ENCODE data around the gene NCAM2. TPM values are rescaled to one million over a fixed set of nuclear protein-coding genes. Genes with fewer than 3 reads are reported as not detected.

The NCAM2 gene
- total RNA-seq, 1 donor from 2014 or later = 7.2 TPM

- no peak for DNase-seq (ENCODE audit: low spot score in 2 of 2)
- no peaks in the 10 kb centered on the region for H3K4me1 ChIP-seq
- H3K27ac ChIP-seq = no peak overlapping the region
- H3K36me3 ChIP-seq = no peaks in the 10 kb centered on the region
- H3K9me3 ChIP-seq = no peaks in the 10 kb centered on the region
- no peaks in the 10 kb centered on the region for H3K27me3 ChIP-seq
- no peak overlapping the region for H3K4me3 ChIP-seq
- TF ChIP-seq CTCF (IDR thresholded peaks at IDR 0.05) = no peak
- intact Hi-C loops (cut with DNase I) = no loop called here
These were observed 5.5 kb downstream of the NCAM2 start for GRCh38 chr21:21003701-21004100.

DNA sequence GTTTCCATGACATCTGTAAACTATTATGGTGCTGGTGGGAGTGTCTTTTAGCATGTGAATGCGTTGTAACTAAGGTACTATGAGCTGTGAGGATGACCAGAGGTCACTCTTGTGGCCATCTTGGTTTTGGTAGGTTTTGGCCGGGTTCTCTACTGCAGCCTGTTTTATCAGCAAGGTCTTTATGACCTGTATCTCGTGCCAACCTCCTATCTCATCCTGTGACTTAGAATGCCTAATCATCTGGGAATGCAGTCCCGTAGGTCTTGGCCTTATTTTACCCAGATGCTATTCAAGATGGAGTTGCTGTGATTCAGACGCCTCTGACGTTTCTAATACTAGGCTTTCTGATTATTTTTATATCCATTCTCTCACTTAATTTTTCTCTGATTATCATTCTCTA is 9.4 kb downstream of the NCAM2 start:
- Histone ChIP-seq H3K27me3 (no peaks in the 10 kb centered on the region), H3K4me1 (no peaks in the 10 kb centered on the region), H3K36me3 (no peaks in the 10 kb centered on the region), H3K27ac (no peak overlapping the region), H3K4me3 (no peak overlapping the region), H3K9me3 (no peaks in the 10 kb centered on the region)
- no peak for TF ChIP-seq CTCF (IDR thresholded peaks at IDR 0.05)
- intact Hi-C loops (cut with DNase I) = no loop called here
- DNase-seq (ENCODE audit: low spot score in 2 of 2) = no peak

DNA sequence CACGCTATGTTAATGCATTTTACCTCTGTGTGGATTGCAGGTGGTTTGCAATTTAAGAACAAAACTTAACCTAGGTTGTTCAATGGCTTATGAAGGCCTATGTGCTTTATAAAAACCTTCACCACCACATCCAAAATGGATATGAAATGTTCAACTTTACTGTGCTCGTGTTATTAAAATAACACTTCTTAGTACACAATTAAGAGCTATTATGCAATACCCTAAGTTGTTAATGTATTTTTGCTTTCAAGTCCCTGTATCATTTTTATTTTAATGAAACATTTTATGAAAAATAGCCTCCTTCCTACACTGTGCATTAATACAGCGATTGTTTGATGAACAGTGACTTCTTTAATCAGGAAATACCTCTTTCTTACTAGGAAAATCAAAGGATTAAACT is 12.0 kb downstream of the NCAM2 start:
- TF ChIP-seq CTCF (IDR thresholded peaks at IDR 0.05) = no peak
- H3K4me3 ChIP-seq = no peak overlapping the region
- H3K27me3 ChIP-seq = no peaks in the 10 kb centered on the region
- H3K9me3 ChIP-seq = no peaks in the 10 kb centered on the region
- no peaks in the 10 kb centered on the region for H3K36me3 ChIP-seq
- intact Hi-C loops (cut with DNase I) = no loop called here
- H3K4me1 ChIP-seq = no peaks in the 10 kb centered on the region
- no peak overlapping the region for H3K27ac ChIP-seq
- DNase-seq (ENCODE audit: low spot score in 2 of 2) = no peak

DNA sequence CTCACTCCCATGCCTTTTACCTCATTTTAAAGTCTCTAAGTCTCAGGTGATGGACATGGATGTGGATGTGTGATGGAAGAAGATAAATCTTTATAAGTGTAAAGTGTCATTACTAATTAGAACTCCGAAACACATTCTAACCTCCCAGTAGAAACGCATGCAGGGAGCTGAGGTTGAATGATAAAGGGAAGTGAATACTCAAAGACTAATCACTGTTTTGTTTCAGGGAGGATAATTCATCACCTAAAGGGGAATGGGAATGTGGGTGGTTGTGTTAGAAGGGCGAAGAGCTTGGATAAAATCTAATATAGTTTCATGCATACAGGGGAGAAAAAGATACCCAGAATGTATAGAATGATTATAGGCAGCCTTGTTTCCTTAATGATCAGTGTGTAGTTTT is 12.5 kb downstream of the NCAM2 start:
- Histone ChIP-seq H3K4me3 (no peak overlapping the region), H3K4me1 (no peaks in the 10 kb centered on the region), H3K9me3 (no peaks in the 10 kb centered on the region), H3K27me3 (no peaks in the 10 kb centered on the region), H3K27ac (no peak overlapping the region), H3K36me3 (no peaks in the 10 kb centered on the region)
- TF ChIP-seq CTCF (IDR thresholded peaks at IDR 0.05) = no peak
- DNase-seq (ENCODE audit: low spot score in 2 of 2) = no peak
- intact Hi-C loops (cut with DNase I) = no loop called here

GRCh38 chr21:21018821-21019220 is 20.6 kb downstream of the NCAM2 start:
- H3K9me3 ChIP-seq = no peaks in the 10 kb centered on the region
- DNase-seq (ENCODE audit: low spot score in 2 of 2) = no peak
- no peaks in the 10 kb centered on the region for H3K4me1 ChIP-seq
- intact Hi-C loops (cut with DNase I) = no loop called here
- TF ChIP-seq CTCF (IDR thresholded peaks at IDR 0.05) = no peak
- no peaks in the 10 kb centered on the region for H3K27me3 ChIP-seq
- no peak overlapping the region for H3K27ac ChIP-seq
- no peaks in the 10 kb centered on the region for H3K36me3 ChIP-seq
- no peak overlapping the region for H3K4me3 ChIP-seq

GRCh38 chr21:21019681-21020080 is 21.5 kb downstream of the NCAM2 start:
- intact Hi-C loops (cut with DNase I) = no loop called here
- Histone ChIP-seq H3K27ac (no peak overlapping the region), H3K4me1 (no peaks in the 10 kb centered on the region)

More at GRCh38 chr21:21019681-21020080, 21.5 kb downstream of the NCAM2 start:
- Histone ChIP-seq H3K36me3 (no peaks in the 10 kb centered on the region), H3K27me3 (no peaks in the 10 kb centered on the region), H3K4me3 (no peak overlapping the region), H3K9me3 (no peaks in the 10 kb centered on the region)
- DNase-seq (ENCODE audit: low spot score in 2 of 2) = no peak
- no peak for TF ChIP-seq CTCF (IDR thresholded peaks at IDR 0.05)
